HEK293T (cell line): ENCODE results near the gene PHOX2A.

Source experiments
- CTCF ChIA-PET: fragments of 350-600 bp; formaldehyde crosslinking; extraction: SDS; loops from one replicate; lab custom pipeline; 2021; ENCODE audit warnings: antibody characterized with exemption, inconsistent platforms; lab: Yijun Ruan, JAX
- POLR2A ChIA-PET: fragments of 350-600 bp; formaldehyde crosslinking; extraction: SDS; loops from one replicate; lab custom pipeline; 2020; ENCODE audit warnings: antibody characterized with exemption, inconsistent platforms; lab: Yijun Ruan, JAX
- DNase-seq: peaks from one replicate; pipeline ENCODE4 v3.0.0; 2012; ENCODE audit warnings: mixed read lengths; ENCODE audit errors: extremely low spot score
- BHLHE40 ChIP-seq: fragments of 450-650 bp; IDR thresholded peaks from 2 replicates; pipeline ENCODE4 v1.6.1; 2016; ENCODE audit warnings: mild to moderate bottlenecking, moderate library complexity, borderline replicate concordance
- FOXA1 ChIP-seq: fragments of 450-650 bp; IDR thresholded peaks from 2 replicates; pipeline ENCODE4 v1.6.1; 2016; ENCODE audit warnings: mild to moderate bottlenecking
- FOXK2 ChIP-seq: fragments of 450-650 bp; IDR thresholded peaks from 2 replicates; pipeline ENCODE4 v1.6.1; 2016; ENCODE audit warnings: mild to moderate bottlenecking
- FOXM1 ChIP-seq: fragments of 450-650 bp; IDR thresholded peaks from 2 replicates; pipeline ENCODE4 v1.6.1; 2017; ENCODE audit warnings: mild to moderate bottlenecking, borderline replicate concordance
- HDGF ChIP-seq: fragments of 450-650 bp; IDR thresholded peaks from 2 replicates; pipeline ENCODE4 v1.6.1; 2017; ENCODE audit warnings: antibody characterized with exemption, borderline replicate concordance
- L3MBTL2 ChIP-seq: fragments of 450-650 bp; conservative IDR thresholded peaks from 2 replicates; pipeline ENCODE4 v1.6.1; 2016; ENCODE audit warnings: mild to moderate bottlenecking
- LEF1 ChIP-seq: fragments of 450-650 bp; IDR thresholded peaks from 2 replicates; pipeline ENCODE4 v1.6.1; 2017; ENCODE audit warnings: mild to moderate bottlenecking, borderline replicate concordance
- NFRKB ChIP-seq: fragments of 450-650 bp; IDR thresholded peaks from 2 replicates; pipeline ENCODE4 v1.6.1; 2016; ENCODE audit warnings: mild to moderate bottlenecking, moderate library complexity
- SP1 ChIP-seq: fragments of 450-650 bp; IDR thresholded peaks from 2 replicates; pipeline ENCODE4 v1.6.1; 2017
- SUZ12 ChIP-seq: fragments of 450-650 bp; IDR thresholded peaks from 2 replicates; pipeline ENCODE4 v1.6.1; 2016; ENCODE audit warnings: mild to moderate bottlenecking
- TARDBP ChIP-seq: fragments of 450-650 bp; IDR thresholded peaks from 2 replicates; pipeline ENCODE4 v1.6.1; 2016
- TF ChIP-seq, protein P1 (sequence below): fragments of 450-650 bp; IDR thresholded peaks from 2 replicates; pipeline ENCODE4 v1.6.1; 2016

The PHOX2A gene

DNA sequence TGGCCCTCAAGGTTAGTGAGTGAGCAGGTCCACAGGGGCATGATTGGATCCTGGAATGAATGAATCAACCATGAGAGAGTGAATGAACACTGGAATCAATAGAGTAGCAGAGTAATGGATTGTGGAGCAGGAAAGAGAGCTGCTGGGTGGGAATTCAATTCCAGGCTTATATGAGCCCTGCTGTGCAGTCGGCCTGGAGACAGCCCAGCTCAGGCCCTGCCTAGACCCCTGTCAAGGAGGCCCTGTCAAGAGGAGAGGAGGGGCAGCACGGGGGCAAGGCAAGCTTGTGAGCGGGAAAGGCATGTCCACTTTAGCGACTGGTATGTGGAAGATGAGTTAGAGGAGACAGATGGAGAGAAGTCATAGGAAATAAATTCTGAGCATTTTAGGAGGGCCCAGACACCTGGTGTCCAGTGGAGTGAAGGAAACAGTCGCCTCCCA, 53.3 kb downstream of the PHOX2A start:
- no peak for DNase-seq
- TF ChIP-seq FOXK2 = no peak
- no peak for TF ChIP-seq FOXA1
- TF ChIP-seq LEF1 = no peak
- no peak for TF ChIP-seq TARDBP
- TF ChIP-seq FOXM1 = no peak
- TF ChIP-seq L3MBTL2 = no peak
- TF ChIP-seq BHLHE40 = no peak
- TF ChIP-seq SUZ12 = no peak

DNA sequence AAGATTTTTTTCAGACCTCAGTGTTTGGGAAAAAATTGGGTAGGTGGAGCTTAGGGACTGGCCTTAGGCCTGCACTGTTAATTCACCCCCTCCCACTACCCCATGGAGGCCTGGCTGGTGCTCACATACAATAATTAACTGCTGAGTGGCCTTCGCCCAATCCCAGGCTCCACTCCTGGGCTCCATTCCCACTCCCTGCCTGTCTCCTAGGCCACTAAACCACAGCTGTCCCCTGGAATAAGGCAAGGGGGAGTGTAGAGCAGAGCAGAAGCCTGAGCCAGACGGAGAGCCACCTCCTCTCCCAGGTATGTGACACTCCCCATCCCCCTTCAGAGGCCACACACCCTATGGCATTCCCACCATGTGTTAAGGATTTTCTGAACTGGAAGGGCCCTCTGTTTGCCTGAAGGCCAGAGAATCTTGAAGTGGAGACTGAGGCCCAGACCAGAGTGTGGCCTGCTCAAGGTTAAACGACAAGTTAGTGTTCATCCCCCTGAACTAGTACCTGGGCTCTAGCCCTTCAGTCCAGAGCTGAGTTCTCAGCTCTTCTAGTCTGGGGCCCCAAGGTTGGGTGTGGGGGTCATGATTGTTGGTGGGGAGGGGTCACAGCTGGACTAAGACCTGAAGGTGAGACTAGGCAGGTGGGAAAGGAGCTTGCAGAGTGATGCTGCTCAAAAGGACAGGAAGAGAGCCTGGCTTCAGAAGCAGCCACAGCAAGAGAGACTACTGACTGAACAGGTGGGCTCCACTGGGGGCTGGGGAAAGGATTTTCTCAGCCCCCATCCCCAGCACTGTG, 54.3 kb downstream of the PHOX2A start:
- ChIA-PET CTCF (interaction anchor here (0.9 to 1.0 kb wide), 3 partner anchors 8 to 33 kb away, joined by 4 to 6 read pairs (median 4); no protein-coding TSS in a partner anchor), POLR2A (interaction anchor here (2.6 kb wide), 1 partner anchor 34 kb away, joined by 11 read pairs; the partner anchor contains the start of gene INPPL1)
- TF ChIP-seq HDGF = no peak
- no peak for TF ChIP-seq NFRKB
- TF ChIP-seq SUZ12 = no peak
- no peak for TF ChIP-seq SP1
- TF ChIP-seq FOXK2 = no peak
- TF ChIP-seq, protein P1, sequence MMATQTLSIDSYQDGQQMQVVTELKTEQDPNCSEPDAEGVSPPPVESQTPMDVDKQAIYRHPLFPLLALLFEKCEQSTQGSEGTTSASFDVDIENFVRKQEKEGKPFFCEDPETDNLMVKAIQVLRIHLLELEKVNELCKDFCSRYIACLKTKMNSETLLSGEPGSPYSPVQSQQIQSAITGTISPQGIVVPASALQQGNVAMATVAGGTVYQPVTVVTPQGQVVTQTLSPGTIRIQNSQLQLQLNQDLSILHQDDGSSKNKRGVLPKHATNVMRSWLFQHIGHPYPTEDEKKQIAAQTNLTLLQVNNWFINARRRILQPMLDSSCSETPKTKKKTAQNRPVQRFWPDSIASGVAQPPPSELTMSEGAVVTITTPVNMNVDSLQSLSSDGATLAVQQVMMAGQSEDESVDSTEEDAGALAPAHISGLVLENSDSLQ = no peak
- no peak for DNase-seq

More for the DNA sequence above, 53.3 kb downstream of the PHOX2A start:
- POLR2A ChIA-PET = interaction anchor here (2.6 kb wide), 1 partner anchor 33 kb away, joined by 11 read pairs; the partner anchor contains the start of gene INPPL1
- CTCF ChIA-PET = interaction anchor here (0.6 to 1.0 kb wide), 3 partner anchors 11 to 165 kb away, joined by 3 to 5 read pairs (median 4); no protein-coding TSS in a partner anchor
